ENCODE data around the gene SLX9.

- TF ChIP-seq, protein P1, sequence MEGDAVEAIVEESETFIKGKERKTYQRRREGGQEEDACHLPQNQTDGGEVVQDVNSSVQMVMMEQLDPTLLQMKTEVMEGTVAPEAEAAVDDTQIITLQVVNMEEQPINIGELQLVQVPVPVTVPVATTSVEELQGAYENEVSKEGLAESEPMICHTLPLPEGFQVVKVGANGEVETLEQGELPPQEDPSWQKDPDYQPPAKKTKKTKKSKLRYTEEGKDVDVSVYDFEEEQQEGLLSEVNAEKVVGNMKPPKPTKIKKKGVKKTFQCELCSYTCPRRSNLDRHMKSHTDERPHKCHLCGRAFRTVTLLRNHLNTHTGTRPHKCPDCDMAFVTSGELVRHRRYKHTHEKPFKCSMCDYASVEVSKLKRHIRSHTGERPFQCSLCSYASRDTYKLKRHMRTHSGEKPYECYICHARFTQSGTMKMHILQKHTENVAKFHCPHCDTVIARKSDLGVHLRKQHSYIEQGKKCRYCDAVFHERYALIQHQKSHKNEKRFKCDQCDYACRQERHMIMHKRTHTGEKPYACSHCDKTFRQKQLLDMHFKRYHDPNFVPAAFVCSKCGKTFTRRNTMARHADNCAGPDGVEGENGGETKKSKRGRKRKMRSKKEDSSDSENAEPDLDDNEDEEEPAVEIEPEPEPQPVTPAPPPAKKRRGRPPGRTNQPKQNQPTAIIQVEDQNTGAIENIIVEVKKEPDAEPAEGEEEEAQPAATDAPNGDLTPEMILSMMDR (conservative IDR thresholded peaks at IDR 0.05 in 1 of 2, IDR thresholded peaks at IDR 0.05 in 1 of 2; ENCODE audit: extremely low read depth in 1 of 2, insufficient read depth in 1 of 2, low read depth in 1 of 2, low read length in 2 of 2), result no peak
- no peak for TF ChIP-seq EZH2 (IDR thresholded peaks at IDR 0.05; ENCODE audit: borderline replicate concordance, low read length)
Observed at GRCh38 chr21:45021428-45022347, 81.9 kb downstream of the SLX9 start.
